ENCODE results near the gene HEATR5A.

Gene HEATR5A

DNA sequence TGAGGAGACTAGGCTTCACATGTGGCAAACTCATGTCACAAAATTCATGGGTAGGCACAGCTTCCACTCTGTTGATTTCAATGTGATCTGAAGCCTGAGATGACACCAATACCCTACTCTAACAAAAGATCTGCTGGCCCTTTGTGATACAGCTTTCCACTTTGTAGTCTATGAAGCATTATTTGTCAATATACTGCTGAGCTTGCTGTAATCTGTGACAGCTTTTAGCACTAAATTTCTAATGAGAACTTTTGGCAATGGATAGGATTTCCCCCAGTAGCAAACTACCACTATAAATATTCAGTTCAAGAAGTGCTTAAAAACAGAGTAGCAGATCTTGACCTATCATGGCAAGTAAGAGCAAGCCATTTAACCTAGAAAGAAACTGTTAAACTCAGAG lies 5.6 kb upstream of the HEATR5A start:
- DNase-seq: no peak

DNA sequence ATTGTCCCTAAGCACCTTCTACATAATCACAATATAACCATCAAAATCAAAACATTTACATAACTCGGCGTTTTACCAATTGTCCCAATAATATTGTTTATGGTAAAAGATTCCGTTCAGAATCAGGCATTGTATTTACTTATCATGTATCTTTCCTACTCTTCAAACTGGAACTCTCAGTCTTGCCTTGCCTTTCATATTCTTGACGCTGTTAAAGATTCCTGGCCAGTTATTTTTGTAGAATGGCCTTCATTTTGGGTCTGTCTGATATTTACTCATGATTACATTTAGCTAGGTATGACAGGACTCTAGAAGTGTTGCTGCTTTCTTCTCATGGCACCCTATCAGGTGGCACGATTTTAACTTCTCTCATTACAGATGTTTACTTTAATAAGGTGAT lies 850 bp upstream of the HEATR5A start:
- no peak for DNase-seq

GRCh38 chr14:31419967-31420318 lies 407 bp downstream of the HEATR5A start:
- DNase-seq: peak; percentile 12

GRCh38 chr14:31419179-31419966 lies 977 bp downstream of the HEATR5A start:
- DNase-seq: no peak

DNA sequence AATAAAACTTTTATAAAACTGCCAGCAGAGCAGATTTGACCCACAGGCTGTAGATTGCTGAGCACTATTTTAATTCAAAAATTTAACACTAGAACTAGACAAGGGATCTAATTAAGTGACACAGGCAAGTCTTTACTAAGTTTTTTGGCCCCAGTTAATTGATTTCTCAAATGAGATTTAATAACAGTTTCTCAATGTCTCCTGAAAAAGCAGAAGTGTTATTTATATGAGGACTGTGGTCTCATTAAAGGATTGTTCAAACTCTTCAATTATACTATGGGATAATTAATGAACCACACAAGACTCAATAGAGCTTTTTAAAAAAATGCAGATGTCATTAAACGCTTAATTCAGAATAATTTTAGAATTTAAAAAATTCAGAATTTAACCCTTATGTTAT lies 1.9 kb downstream of the HEATR5A start:
- DNase-seq: no peak

DNA sequence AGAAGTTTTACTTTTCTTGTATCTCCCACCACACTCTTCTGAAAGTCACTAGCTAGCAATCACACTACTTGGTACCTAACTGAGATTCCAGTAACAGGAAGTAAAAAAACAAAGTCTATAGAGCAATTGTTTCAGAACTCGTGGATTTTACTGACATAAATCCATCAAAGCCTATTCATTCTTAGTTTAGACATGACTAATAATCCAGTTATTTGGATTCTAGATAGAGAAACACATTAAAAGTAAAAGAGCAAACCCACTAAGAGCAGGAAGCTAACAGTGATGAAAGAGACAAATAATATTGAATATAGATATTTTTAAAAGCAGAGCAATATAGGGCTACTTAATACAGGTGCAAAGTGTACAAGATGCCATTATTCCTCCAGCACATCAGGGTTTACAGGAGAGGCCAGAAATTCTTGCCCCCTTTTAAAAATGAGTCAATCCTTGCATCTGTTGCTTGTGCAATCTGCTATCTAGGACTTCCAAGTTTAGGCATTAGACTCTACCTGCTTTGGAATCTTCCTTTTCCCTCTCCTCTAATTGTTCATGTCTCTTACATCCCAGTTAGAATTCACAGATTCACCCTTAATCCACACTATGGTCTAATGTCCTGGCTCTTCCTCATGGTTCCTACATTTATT lies 6.0 kb downstream of the HEATR5A start:
- no peak for DNase-seq

DNA sequence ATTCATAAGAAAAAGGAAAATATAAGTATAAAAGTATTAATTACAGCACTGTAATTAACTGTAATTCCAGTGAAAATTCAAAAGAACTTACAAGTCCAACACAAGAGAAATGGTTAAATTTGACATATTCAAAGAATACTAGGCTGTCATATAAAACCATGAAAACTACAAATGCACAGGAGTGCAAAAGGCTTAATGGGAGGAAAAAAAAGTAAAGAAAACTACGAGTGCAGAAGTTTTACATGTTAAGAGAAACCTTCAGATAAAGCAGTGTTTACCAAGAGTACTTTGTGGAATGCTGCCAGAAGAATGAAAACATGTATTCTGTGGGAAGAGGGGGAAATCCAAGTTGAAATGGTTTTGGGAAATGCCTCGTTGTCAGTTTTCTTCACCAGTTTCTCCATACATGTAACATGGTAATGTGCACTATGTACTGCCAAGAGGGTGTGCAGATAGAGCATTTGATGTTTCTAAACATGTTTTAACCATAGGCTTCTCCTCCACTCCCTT lies 9.1 kb downstream of the HEATR5A start:
- DNase-seq: no peak

DNA sequence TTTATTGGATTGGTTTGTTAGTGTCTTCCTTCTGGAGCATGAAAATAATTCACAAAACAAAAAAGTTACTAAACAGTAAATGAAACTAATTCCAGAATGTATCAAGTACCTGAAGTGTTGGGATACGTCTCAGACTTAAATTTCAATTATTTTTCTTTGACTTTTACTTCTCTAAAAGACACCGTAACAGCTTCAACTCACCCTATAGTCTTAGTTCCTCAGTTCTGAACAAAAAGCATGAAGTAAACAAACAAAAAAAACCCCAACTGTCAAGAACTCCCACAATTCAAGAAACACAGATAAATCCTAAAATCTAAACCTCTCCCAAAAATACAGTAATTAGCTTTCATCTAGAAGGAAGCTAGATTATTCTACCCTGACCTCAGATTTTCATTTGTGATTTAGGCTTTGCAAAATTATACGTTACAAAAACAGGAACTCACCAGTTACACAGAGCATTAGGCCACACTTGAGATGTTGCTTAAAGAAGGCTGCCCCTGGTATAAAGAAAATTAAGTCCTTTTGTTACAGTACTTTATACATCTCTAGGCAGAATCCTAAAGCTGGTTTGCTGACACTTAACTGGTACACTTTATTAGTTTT lies 10.2 kb downstream of the HEATR5A start:
- no peak for DNase-seq

GRCh38 chr14:31408421-31408820 lies 11.9 kb downstream of the HEATR5A start:
- no peak for DNase-seq

GRCh38 chr14:31405599-31406232 lies 14.6 kb downstream of the HEATR5A start:
- DNase-seq: no peak

GRCh38 chr14:31405106-31405505 lies 15.2 kb downstream of the HEATR5A start:
- DNase-seq: no peak

DNA sequence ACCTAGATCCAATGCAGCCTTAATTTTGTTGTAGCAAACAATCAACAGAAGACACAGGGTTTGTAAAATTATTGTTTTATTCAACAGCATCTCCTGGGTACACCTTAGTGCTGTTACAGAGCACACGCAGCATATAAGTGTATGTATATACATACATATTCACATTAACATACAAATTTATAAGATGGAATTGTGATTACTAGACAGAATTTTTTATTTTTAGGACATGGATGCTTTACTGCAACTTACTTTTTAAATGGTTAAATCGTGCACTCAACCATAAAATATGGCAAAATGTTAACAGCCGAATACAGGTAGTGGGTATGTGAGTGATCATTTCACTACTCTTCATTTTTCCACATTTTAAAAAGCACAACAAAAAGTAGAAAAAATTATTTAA lies 16.6 kb downstream of the HEATR5A start:
- no peak for DNase-seq

- DNase-seq: no peak
Measured at GRCh38 chr14:31402764-31403439, 17.4 kb downstream of the HEATR5A start.

GRCh38 chr14:31401369-31401932 lies 18.9 kb downstream of the HEATR5A start:
- DNase-seq: no peak

- no peak for DNase-seq
Measured at GRCh38 chr14:31400031-31400638, 20.2 kb downstream of the HEATR5A start.

GRCh38 chr14:31395572-31396205 lies 24.7 kb downstream of the HEATR5A start:
- DNase-seq: no peak

- no peak for DNase-seq
Measured at GRCh38 chr14:31395119-31395518, 25.2 kb downstream of the HEATR5A start.

DNA sequence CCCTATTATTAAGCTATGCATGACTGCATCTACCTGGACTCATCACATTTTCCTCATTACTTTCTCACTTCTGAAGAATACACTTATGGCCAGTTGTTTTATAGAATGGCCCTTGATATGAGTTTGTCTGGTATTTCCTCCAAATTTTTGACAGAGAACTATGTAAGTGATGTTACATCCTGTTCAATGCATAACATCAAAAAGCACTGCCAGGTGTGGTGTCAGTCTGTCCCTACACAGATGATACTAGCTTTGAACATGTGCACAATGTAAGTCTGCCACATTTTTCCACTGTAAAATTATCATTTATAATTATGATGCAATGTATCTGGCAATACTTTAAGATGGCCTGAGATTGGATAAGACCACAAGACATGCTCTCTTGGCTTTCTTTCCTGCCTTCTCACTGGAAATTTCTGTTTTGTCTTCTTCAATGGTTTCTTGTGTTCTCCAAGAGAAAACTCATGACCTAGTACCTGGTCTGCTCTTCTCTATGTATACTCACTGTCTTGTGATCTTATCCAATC lies 28.3 kb downstream of the HEATR5A start:
- DNase-seq: no peak

GRCh38 chr14:31391473-31391872 lies 28.9 kb downstream of the HEATR5A start:
- no peak for DNase-seq

DNA sequence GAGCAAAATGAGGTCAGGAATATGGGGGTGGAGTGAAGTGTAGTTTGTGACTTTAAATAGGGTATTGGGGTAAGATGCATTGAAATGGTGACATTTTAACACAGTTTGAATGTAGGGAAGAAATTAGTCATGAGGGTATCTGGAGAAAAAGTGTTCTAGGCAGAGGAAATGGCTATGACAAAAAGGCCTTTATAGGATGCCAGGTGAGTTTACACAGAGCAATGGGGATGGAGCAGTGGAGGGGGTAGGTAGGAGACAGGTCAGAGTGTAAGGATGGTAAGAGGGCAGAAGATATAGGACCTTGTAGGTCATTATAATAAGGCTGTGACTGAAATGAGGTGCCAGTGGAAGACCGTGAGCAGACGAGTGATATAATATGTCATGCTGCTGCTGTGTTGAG lies 30.4 kb downstream of the HEATR5A start:
- no peak for DNase-seq

GRCh38 chr14:31388687-31389413 lies 31.5 kb downstream of the HEATR5A start:
- DNase-seq: no peak

Data from effector CD4-positive, alpha-beta T cell (primary cell).